Right atrium auricular region (tissue), 2 donors: ENCODE results near the gene PEX7. TPM values are rescaled to one million over a fixed set of nuclear protein-coding genes. Genes with fewer than 3 reads are reported as not detected.

ENCODE experiments used
- DNase-seq: peaks from one replicate; pipeline ENCODE4 v3.0.0-alpha.2; 2019; ENCODE audit warnings: low spot score
- H3K27ac ChIP-seq, 2 donors: fragments of 200-600 bp; sonication (generic); 1 replicate in 1 of 2; 2 replicates in 1 of 2; pipeline ENCODE4 v1.5.1; 2016 to 2019
- H3K27me3 ChIP-seq, 2 donors: fragments of 200-600 bp; sonication (generic); one replicate each; pipeline versions ENCODE4 v1.5.1 to v1.6.0; 2017 to 2019
- H3K36me3 ChIP-seq: fragments of 200-600 bp; sonication (generic); one replicate; pipeline ENCODE4 v1.5.1; 2016
- H3K4me1 ChIP-seq, 2 donors: fragments of 200-600 bp; sonication (generic); one replicate each; pipeline versions ENCODE4 v1.5.1 to v1.6.0; 2017 to 2019
- H3K4me3 ChIP-seq, 2 donors: fragments of 200-600 bp; sonication (generic); 1 replicate in 1 of 2; 2 replicates in 1 of 2; pipeline ENCODE4 v1.5.1; 2017 to 2019; ENCODE audit warnings: mild to moderate bottlenecking in 1 of 2, moderate library complexity in 1 of 2
- H3K9me3 ChIP-seq, 2 donors: fragments of 200-600 bp; sonication (generic); one replicate each; pipeline ENCODE4 v1.5.1; 2019
- CTCF ChIP-seq, 2 donors: fragments of 200-600 bp; sonication (generic); IDR thresholded peaks; one replicate each; pipeline ENCODE4 v1.5.1; 2019; ENCODE audit warnings: antibody characterized with exemption in 2 of 2
- total RNA-seq, 2 donors: library from RNA; depleted of rRNA; stranded (reverse); fragments of >200 nt; gene quantifications; one replicate each; pipeline ENCODE4 v1.1.0, GENCODE V29; 2016

The PEX7 gene
- total RNA-seq, 2 donors from 2014 or later, result 7.2 to 14.5 TPM

DNA sequence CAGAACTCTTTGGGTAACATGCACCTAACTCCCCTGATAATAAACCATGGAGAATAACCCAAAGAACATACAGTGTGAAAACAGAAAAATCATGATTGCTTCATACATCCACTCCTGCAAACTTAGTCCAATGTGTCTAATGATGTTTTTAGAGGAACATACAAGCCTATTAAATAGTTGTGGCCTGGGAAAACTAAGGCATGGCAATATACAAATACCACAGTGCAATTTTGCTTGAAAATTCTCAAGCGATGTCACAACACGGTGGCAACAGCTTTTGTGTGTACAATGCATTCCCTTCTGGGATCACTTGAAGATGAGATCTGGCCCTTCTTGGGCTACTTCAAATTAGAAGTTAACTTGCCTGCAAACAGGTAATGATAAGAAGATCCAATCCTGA, 46.8 kb upstream of the PEX7 start:
- H3K4me1 ChIP-seq, result peaks cover 0 to 5% of the 10 kb centered on the region in 2 donors
- no peak for DNase-seq

DNA sequence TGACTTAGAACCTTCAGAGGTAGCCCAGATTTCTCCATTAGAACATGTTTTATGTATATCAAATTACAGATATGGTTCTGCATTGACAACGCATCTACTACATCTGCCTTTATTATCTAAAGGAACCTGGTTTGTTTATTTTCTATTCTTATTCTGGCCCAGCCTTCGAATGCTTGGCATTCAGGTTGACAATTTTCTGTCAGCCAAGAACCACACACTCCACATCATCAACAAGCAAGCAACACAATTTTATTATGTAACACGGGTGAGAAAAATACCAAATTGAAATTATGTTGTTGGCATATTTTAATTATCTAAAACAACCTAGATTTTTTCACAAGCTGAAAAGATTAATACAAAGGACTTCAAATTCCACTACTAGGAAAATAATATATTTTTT, 44.7 kb upstream of the PEX7 start:
- no peaks in the 10 kb centered on the region for H3K27me3 ChIP-seq
- H3K9me3 ChIP-seq, result no peaks in the 10 kb centered on the region
- no peak for TF ChIP-seq CTCF (IDR thresholded peaks at IDR 0.05)
- H3K4me1 ChIP-seq, result peaks cover 0 to 5% of the 10 kb centered on the region in 2 donors
- no peak for DNase-seq
- H3K27ac ChIP-seq, result no peak overlapping the region
- H3K4me3 ChIP-seq, result no peak overlapping the region
- no peaks in the 10 kb centered on the region for H3K36me3 ChIP-seq

More for the DNA sequence above, 46.8 kb upstream of the PEX7 start:
- H3K9me3 ChIP-seq, result no peaks in the 10 kb centered on the region
- H3K27me3 ChIP-seq, result no peaks in the 10 kb centered on the region
- no peak overlapping the region for H3K27ac ChIP-seq
- no peak overlapping the region for H3K4me3 ChIP-seq
- TF ChIP-seq CTCF (IDR thresholded peaks at IDR 0.05), result no peak
- H3K36me3 ChIP-seq, result no peaks in the 10 kb centered on the region

GRCh38 chr6:136779682-136780081, 42.7 kb upstream of the PEX7 start:
- no peaks in the 10 kb centered on the region for H3K36me3 ChIP-seq
- H3K4me3 ChIP-seq, result no peak overlapping the region
- peaks cover 0 to 10% of the 10 kb centered on the region in 2 donors for H3K4me1 ChIP-seq
- no peak for DNase-seq
- no peaks in the 10 kb centered on the region for H3K27me3 ChIP-seq
- no peak for TF ChIP-seq CTCF (IDR thresholded peaks at IDR 0.05)
- H3K27ac ChIP-seq, result no peak overlapping the region
- no peaks in the 10 kb centered on the region for H3K9me3 ChIP-seq

DNA sequence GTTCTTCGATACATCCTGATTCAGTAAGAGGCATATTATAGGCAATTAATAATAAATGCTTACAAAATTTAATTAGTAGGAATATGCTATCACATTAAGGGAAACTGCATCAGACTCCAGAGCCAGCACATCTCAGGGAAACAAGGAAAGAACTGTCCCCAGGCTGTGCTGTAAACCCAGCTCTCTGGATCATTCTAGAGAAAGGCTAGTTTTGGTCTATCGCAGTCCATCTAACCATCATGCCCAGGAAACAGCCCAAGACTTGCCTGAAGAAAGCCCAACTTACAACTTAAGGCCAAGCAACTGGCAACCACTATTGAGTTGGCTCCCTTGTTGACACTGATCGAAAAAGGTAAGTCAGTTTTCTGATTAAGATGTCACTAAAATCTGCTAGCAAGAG, 41.4 kb upstream of the PEX7 start:
- Histone ChIP-seq H3K36me3 (no peaks in the 10 kb centered on the region), H3K4me3 (no peak overlapping the region), H3K9me3 (no peaks in the 10 kb centered on the region), H3K27me3 (no peaks in the 10 kb centered on the region), H3K4me1 (peaks cover 0 to 20% of the 10 kb centered on the region in 2 donors), H3K27ac (no peak overlapping the region)
- DNase-seq, result no peak
- TF ChIP-seq CTCF (IDR thresholded peaks at IDR 0.05), result no peak

GRCh38 chr6:136782021-136782770, 40.2 kb upstream of the PEX7 start:
- Histone ChIP-seq H3K27ac (no peak overlapping the region), H3K4me1 (peaks cover 0 to 24% of the 10 kb centered on the region in 2 donors)

More at GRCh38 chr6:136782021-136782770, 40.2 kb upstream of the PEX7 start:
- no peak overlapping the region for H3K4me3 ChIP-seq
- no peak for TF ChIP-seq CTCF (IDR thresholded peaks at IDR 0.05)
- no peaks in the 10 kb centered on the region for H3K9me3 ChIP-seq
- H3K36me3 ChIP-seq, result no peaks in the 10 kb centered on the region
- no peaks in the 10 kb centered on the region for H3K27me3 ChIP-seq
- no peak for DNase-seq
